HL-60 (cell line): ENCODE measurements around the gene ECHDC3.

Source experiments
- SPI1 ChIP-seq: IDR thresholded peaks from 2 replicates; pipeline ENCODE4 v1.6.1; 2012; ENCODE audit warnings: low read depth, mild to moderate bottlenecking, borderline replicate concordance
- TF ChIP-seq, protein P1 (sequence below): IDR thresholded peaks from one replicate; pipeline ENCODE4 v1.5.1; 2011; ENCODE audit warnings: low read length, control low read depth, inconsistent platforms; ENCODE audit not compliant: insufficient read depth

DNA sequence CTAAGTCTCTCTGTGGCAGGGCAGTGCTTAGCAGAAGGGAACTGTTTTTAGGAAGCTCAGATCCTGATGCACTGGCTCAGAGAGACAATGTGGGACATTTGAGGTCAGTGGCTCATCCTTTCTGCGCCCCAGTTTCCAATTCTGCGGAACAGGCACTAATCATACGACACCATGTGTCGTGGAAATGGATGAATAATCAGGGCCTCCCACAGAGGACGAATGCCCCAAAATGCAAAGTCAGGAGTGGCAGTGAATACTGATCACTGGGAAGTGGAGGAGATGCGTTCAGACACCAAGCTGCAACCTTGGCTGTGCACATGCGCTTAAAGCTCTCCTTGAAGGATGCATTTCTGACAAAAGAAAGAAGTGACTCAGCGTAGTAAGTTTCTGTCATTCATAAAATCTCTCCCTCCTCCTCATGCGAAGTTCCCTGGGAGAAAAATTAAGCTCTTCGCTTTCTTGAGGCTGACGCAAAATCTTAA is 21.9 kb upstream of the ECHDC3 start:
- TF ChIP-seq SPI1 = no peak
- TF ChIP-seq, protein P1, sequence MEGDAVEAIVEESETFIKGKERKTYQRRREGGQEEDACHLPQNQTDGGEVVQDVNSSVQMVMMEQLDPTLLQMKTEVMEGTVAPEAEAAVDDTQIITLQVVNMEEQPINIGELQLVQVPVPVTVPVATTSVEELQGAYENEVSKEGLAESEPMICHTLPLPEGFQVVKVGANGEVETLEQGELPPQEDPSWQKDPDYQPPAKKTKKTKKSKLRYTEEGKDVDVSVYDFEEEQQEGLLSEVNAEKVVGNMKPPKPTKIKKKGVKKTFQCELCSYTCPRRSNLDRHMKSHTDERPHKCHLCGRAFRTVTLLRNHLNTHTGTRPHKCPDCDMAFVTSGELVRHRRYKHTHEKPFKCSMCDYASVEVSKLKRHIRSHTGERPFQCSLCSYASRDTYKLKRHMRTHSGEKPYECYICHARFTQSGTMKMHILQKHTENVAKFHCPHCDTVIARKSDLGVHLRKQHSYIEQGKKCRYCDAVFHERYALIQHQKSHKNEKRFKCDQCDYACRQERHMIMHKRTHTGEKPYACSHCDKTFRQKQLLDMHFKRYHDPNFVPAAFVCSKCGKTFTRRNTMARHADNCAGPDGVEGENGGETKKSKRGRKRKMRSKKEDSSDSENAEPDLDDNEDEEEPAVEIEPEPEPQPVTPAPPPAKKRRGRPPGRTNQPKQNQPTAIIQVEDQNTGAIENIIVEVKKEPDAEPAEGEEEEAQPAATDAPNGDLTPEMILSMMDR = no peak
